ENCODE measurements around the gene GTF2H2C.
"Not testable (repeated sequence)": the region's sequence is repeated elsewhere in the genome, so short reads cannot be mapped to it uniquely, and the experiment has no call there.

DNA sequence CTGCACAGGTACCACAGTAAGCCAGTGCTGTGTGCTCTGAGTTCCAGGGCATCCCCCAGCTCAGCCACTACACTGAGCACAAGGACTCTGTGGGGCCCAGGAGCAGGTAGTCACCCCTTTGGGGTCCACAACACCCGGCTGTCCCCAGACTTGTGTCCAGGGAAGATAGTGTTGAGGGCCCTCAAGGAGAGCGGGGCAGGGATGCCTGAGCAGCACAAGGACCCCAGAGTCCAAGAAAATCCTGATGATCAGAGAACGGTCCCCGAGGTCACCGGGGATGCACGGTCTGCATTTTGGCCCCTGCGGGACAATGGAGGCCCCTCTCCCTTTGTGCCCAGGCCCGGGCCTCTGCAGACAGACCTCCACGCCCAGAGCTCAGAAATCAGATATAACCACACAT is 71.9 kb downstream of the GTF2H2C start:
- TF ChIP-seq, protein P1, sequence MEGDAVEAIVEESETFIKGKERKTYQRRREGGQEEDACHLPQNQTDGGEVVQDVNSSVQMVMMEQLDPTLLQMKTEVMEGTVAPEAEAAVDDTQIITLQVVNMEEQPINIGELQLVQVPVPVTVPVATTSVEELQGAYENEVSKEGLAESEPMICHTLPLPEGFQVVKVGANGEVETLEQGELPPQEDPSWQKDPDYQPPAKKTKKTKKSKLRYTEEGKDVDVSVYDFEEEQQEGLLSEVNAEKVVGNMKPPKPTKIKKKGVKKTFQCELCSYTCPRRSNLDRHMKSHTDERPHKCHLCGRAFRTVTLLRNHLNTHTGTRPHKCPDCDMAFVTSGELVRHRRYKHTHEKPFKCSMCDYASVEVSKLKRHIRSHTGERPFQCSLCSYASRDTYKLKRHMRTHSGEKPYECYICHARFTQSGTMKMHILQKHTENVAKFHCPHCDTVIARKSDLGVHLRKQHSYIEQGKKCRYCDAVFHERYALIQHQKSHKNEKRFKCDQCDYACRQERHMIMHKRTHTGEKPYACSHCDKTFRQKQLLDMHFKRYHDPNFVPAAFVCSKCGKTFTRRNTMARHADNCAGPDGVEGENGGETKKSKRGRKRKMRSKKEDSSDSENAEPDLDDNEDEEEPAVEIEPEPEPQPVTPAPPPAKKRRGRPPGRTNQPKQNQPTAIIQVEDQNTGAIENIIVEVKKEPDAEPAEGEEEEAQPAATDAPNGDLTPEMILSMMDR (IDR thresholded peaks at IDR 0.05): not testable (repeated sequence)
- not testable (repeated sequence) for TF ChIP-seq POLR2AphosphoS5 (IDR thresholded peaks at IDR 0.05); EP300 (IDR thresholded peaks at IDR 0.05); POLR2A (IDR thresholded peaks at IDR 0.05; ENCODE audit: low read depth)
